WERI-Rb-1 (cell line): ENCODE measurements around the gene USF1.

Experiments used
- DNase-seq: peaks from one replicate; pipeline ENCODE4 v3.0.0-alpha.2; 2020
- H3K27ac ChIP-seq: fragments of 250-450 bp; sonication (Bioruptor Pico); 2 replicates; pipeline ENCODE4 v1.5.1; 2020; ENCODE audit warnings: mild to moderate bottlenecking, moderate library complexity
- H3K27me3 ChIP-seq: fragments of 250-450 bp; sonication (Bioruptor Pico); 2 replicates; pipeline ENCODE4 v1.5.1; 2021; ENCODE audit warnings: mild to moderate bottlenecking, low read depth, moderate library complexity; ENCODE audit not compliant: insufficient read depth, severe bottlenecking
- H3K36me3 ChIP-seq: fragments of 250-450 bp; sonication (Bioruptor Pico); 2 replicates; pipeline ENCODE4 v1.5.1; 2020; ENCODE audit warnings: mild to moderate bottlenecking, moderate library complexity
- H3K4me3 ChIP-seq: 2 replicates; pipeline ENCODE4 v1.5.1; 2011; ENCODE audit warnings: low read depth, mild to moderate bottlenecking, control low read depth, low read length
- H3K9me3 ChIP-seq: fragments of 250-450 bp; sonication (Bioruptor Pico); 2 replicates; pipeline ENCODE4 v1.5.1; 2021; ENCODE audit warnings: mild to moderate bottlenecking, moderate library complexity; ENCODE audit not compliant: severe bottlenecking
- TF ChIP-seq, protein P1 (sequence below): IDR thresholded peaks from 2 replicates; pipeline ENCODE4 v1.5.1; 2011; ENCODE audit warnings: low read depth, mild to moderate bottlenecking, control low read depth, inconsistent platforms, low read length

USF1 gene

DNA sequence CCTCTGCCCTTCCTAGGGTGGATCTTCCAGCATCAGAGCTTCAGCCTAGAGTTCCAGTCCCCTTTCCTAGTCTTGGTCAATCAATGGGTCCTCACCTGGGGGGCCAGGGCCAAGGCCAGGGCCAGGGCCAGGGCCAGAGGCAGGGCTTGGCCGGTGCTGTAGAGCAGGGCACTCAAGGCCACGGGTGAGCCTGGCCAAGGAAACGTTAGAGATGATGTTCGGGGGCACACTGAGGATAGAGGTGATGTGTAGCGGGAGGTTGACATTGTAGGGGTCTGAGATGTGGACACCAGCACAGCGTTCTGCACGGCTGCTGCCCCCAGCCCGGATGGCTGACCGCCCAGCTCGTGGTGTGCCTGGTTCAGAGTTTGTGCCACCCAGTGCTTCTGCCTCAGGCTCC lies 5.4 kb upstream of the USF1 start:
- Histone ChIP-seq H3K9me3 (peaks cover 36% of the 10 kb centered on the region), H3K36me3 (no peaks in the 10 kb centered on the region), H3K27ac (no peak overlapping the region), H3K4me3 (no peak overlapping the region), H3K27me3 (peaks cover 4% of the 10 kb centered on the region)
- TF ChIP-seq, protein P1, sequence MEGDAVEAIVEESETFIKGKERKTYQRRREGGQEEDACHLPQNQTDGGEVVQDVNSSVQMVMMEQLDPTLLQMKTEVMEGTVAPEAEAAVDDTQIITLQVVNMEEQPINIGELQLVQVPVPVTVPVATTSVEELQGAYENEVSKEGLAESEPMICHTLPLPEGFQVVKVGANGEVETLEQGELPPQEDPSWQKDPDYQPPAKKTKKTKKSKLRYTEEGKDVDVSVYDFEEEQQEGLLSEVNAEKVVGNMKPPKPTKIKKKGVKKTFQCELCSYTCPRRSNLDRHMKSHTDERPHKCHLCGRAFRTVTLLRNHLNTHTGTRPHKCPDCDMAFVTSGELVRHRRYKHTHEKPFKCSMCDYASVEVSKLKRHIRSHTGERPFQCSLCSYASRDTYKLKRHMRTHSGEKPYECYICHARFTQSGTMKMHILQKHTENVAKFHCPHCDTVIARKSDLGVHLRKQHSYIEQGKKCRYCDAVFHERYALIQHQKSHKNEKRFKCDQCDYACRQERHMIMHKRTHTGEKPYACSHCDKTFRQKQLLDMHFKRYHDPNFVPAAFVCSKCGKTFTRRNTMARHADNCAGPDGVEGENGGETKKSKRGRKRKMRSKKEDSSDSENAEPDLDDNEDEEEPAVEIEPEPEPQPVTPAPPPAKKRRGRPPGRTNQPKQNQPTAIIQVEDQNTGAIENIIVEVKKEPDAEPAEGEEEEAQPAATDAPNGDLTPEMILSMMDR, result no peak
- no peak for DNase-seq

DNA sequence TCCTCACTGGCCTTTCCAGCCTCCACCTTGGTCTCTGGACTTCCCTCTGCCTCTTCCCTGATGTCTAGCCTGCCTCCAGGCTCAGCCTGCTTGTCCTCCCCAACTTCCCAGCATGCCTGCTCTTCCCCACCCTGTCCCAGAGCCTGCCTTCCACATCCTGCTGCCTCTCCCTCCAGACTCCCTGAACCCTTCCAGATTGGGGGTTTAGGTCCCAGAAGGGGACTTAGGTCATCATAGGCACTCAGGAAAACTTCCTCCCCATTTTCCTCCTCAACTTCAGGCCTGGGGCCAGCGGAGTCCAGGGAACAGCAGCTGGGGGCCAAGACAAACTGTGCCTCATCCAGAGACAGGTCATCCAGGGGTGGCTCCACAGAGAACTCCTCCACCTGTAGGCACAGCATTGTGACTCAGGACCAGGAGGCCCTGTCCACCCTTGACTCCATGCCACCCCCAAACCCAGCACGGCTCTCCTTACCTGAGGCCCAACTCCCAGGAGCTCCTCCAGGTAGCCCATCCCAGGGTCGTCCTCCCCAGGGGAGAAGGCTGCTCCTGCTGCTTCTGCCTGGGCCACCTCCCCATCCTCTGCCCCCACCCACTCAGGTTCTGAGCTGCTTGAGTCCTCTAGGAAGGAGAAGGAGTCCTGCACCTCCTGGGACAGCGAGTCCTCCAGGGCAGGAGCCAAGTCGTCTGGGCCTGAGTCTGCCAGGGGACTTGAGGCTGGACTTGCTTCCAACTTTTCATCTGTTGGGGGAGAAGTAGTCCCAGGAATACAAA lies 3.4 kb upstream of the USF1 start:
- peaks cover 3% of the 10 kb centered on the region; the same call in 1 of the 2 replicates for H3K36me3 ChIP-seq
- H3K27ac ChIP-seq, result no peak overlapping the region

GRCh38 chr1:161047436-161048420 lies 2.0 kb upstream of the USF1 start:
- Histone ChIP-seq H3K4me3 (no peak overlapping the region), H3K9me3 (peaks cover 36% of the 10 kb centered on the region), H3K27ac (no peak overlapping the region), H3K27me3 (no peaks in the 10 kb centered on the region), H3K36me3 (peaks cover 9% of the 10 kb centered on the region)
- DNase-seq, result no peak
- TF ChIP-seq, protein P1, result no peak

More for the DNA sequence above, 3.4 kb upstream of the USF1 start:
- Histone ChIP-seq H3K27me3 (no peaks in the 10 kb centered on the region), H3K4me3 (no peak overlapping the region), H3K9me3 (peaks cover 36% of the 10 kb centered on the region)
- TF ChIP-seq, protein P1, result no peak
- DNase-seq, result no peak

DNA sequence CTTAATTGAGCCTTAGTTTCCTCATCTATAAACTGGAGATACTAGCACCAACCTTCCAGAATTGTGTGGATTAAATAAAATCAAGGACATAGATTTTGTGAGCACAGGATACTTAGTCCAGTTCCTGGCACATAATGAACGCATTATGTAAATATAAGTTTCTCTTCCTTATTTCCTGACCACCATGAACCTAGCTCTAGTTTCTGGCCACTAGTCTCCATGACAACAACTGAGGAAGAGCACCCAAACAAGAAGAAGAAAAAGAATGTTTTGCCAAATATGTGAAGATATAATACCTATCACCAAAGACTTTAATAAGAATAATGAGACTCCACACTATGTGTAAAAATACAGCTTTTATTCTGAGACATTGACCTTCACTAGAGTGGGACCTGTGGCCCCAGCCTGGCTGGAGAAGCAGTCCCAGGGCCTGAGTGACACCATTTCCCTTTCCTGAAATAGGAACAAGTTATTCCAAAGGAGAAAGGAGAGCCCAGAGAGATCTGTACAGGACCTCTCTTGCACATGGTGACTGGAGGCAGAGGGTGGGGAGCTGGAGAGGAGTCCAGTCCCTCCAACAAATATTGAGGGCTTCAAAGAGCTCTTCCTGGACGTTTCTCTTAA lies 940 bp upstream of the USF1 start:
- Histone ChIP-seq H3K27me3 (no peaks in the 10 kb centered on the region), H3K4me3 (peak overlapping the region; percentile 78), H3K36me3 (peaks cover 20% of the 10 kb centered on the region), H3K27ac (peak overlapping the region; percentile 93), H3K9me3 (peaks cover 36% of the 10 kb centered on the region)
- TF ChIP-seq, protein P1, result no peak
- DNase-seq, result no peak

GRCh38 chr1:161044908-161045735 lies 655 bp downstream of the USF1 start:
- Histone ChIP-seq H3K9me3 (peaks cover 36% of the 10 kb centered on the region), H3K4me3 (peak overlapping the region; percentile 78), H3K27ac (peak overlapping the region; percentile 93), H3K27me3 (no peaks in the 10 kb centered on the region), H3K36me3 (peaks cover 36% of the 10 kb centered on the region)
- peak; percentile 96 for DNase-seq
- TF ChIP-seq, protein P1, result no peak
